Lung (tissue), 12 donors: ENCODE measurements around the gene MDFI. TPM values are rescaled to one million over a fixed set of nuclear protein-coding genes. Genes with fewer than 3 reads are reported as not detected.

ENCODE experiments used
- ATAC-seq: fragments of 200-7000 bp; cut with Tn5 transposase; one replicate; pipeline ENCODE4 v1.9.1; 2020; ENCODE audit warnings: moderate number of reproducible peaks; ENCODE audit not compliant: insufficient read depth, low FRiP score
- DNase-seq, 3 donors: peaks; one replicate each; pipeline ENCODE4 v3.0.0-alpha.2; 2013 to 2017
- H3K27ac ChIP-seq, 2 donors: one replicate each; pipeline ENCODE4 v1.5.1; 2013; ENCODE audit warnings: mild to moderate bottlenecking in 2 of 2, moderate library complexity in 2 of 2, control low read depth in 1 of 2, inconsistent platforms in 1 of 2, low read depth in 1 of 2, low read length in 1 of 2
- H3K27me3 ChIP-seq, 3 donors: one replicate each; pipeline ENCODE4 v1.5.1; 2013; ENCODE audit warnings: low read length in 2 of 3; ENCODE audit not compliant: control insufficient read depth in 3 of 3, insufficient read depth in 3 of 3
- H3K36me3 ChIP-seq, 4 donors: one replicate each; pipeline ENCODE4 v1.5.1; 2013; ENCODE audit warnings: low read length in 4 of 4, mild to moderate bottlenecking in 1 of 4, moderate library complexity in 1 of 4; ENCODE audit not compliant: control insufficient read depth in 4 of 4, insufficient read depth in 4 of 4
- H3K4me1 ChIP-seq, 5 donors: one replicate each; pipeline ENCODE4 v1.5.1; 2013; ENCODE audit warnings: low read length in 5 of 5, mild to moderate bottlenecking in 2 of 5, moderate library complexity in 1 of 5; ENCODE audit not compliant: control insufficient read depth in 5 of 5, insufficient read depth in 5 of 5
- H3K4me3 ChIP-seq: one replicate; pipeline ENCODE4 v1.5.1; 2013; ENCODE audit warnings: mild to moderate bottlenecking, control low read depth, moderate library complexity
- H3K9ac ChIP-seq, 2 donors: one replicate each; pipeline ENCODE4 v1.5.1; 2013; ENCODE audit warnings: low read length in 2 of 2, control low read depth in 1 of 2; ENCODE audit not compliant: insufficient read depth in 1 of 2
- H3K9me3 ChIP-seq, 4 donors: one replicate each; pipeline ENCODE4 v1.5.1; 2013; ENCODE audit warnings: low read length in 3 of 4, mild to moderate bottlenecking in 1 of 4, moderate library complexity in 1 of 4; ENCODE audit not compliant: control insufficient read depth in 4 of 4, insufficient read depth in 3 of 4
- WGBS, 2 donors: extraction: QIAGEN DNeasy Blood & Tissue Kit; methylation state at CpG; one replicate each; pipeline ENCODE4 v1.1.7; 2013; 5-methylcytosine and 5-hydroxymethylcytosine counted together
- polyA plus RNA-seq, 2 donors: library from polyadenylated mRNA; stranded (reverse); fragments of 200-250 nt; gene quantifications; one replicate each; pipeline ENCODE4 v1.2.1, GENCODE V29; 2013
- total RNA-seq, 2 donors: library from RNA; depleted of rRNA in 1 of 2; stranded (reverse); fragments of >200 nt in 1 of 2; gene quantifications; one replicate each; pipeline ENCODE4 v1.2.1, GENCODE V29; 2014 to 2021
- TF ChIP-seq, protein P1 (sequence below): IDR thresholded peaks from 2 replicates; pipeline ENCODE4 v1.5.1; 2012; ENCODE audit warnings: mild to moderate bottlenecking; ENCODE audit errors: control extremely low read depth, extremely low read depth
- donor health status: control.
- donor health status: control.
- donor health status: Bipolar disorder and iron deficiency.
- donor health status: healthy.
- donor health status: DM: yes; HTN: yes; CAD: no.

Gene MDFI
- total and polyA plus RNA-seq, 4 donors, result 16.4 to 36.4 (median 21.9) TPM

DNA sequence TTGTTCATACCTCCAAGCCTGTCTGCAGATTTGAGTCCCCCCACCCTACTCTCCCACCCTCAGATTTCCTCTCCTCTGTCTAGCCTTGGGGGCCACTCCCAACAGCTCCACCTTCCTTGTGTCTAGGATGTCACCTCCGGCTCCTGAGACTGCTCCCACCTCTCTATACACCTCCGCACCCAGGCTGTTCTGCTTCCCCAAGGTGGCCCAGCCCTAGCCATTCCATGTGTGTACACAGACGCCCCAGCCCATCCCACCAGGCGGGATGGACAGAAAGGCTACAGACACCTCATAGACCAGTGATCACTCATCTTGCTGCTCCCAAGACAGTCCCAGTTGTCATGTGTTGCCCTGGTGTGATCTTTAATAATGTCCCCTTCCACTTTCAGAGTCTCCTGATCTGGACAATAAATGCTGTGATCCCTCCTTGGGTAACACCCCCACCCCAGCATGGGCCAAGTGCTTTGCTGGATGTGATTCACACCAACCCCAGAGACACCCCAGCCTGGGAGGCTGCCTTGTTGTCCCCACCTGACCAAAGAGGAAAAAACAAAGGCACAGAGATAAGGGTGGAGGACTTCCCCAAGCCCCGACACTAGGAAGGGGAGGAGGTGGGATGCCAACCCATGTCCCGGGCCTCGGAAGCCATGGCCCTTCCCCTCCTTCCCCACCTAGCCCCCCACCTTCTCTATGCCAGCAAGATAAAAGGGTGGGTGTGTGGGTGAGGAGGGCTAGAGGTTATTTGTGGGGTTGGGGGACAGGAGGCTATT is 36.1 kb downstream of the MDFI start:
- Histone ChIP-seq H3K4me1 (no peaks in the 10 kb centered on the region), H3K27me3 (no peaks in the 10 kb centered on the region), H3K27ac (no peak overlapping the region), H3K9me3 (no peaks in the 10 kb centered on the region), H3K9ac (no peak overlapping the region), H3K36me3 (no peaks in the 10 kb centered on the region), H3K4me3 (no peak overlapping the region)
- TF ChIP-seq, protein P1, sequence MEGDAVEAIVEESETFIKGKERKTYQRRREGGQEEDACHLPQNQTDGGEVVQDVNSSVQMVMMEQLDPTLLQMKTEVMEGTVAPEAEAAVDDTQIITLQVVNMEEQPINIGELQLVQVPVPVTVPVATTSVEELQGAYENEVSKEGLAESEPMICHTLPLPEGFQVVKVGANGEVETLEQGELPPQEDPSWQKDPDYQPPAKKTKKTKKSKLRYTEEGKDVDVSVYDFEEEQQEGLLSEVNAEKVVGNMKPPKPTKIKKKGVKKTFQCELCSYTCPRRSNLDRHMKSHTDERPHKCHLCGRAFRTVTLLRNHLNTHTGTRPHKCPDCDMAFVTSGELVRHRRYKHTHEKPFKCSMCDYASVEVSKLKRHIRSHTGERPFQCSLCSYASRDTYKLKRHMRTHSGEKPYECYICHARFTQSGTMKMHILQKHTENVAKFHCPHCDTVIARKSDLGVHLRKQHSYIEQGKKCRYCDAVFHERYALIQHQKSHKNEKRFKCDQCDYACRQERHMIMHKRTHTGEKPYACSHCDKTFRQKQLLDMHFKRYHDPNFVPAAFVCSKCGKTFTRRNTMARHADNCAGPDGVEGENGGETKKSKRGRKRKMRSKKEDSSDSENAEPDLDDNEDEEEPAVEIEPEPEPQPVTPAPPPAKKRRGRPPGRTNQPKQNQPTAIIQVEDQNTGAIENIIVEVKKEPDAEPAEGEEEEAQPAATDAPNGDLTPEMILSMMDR, result no peak
- DNase-seq, result no peak
- 75 to 77% methylated on average over 6 to 7 of the region's 7 CpGs for WGBS, 2 donors
- no peak for ATAC-seq

DNA sequence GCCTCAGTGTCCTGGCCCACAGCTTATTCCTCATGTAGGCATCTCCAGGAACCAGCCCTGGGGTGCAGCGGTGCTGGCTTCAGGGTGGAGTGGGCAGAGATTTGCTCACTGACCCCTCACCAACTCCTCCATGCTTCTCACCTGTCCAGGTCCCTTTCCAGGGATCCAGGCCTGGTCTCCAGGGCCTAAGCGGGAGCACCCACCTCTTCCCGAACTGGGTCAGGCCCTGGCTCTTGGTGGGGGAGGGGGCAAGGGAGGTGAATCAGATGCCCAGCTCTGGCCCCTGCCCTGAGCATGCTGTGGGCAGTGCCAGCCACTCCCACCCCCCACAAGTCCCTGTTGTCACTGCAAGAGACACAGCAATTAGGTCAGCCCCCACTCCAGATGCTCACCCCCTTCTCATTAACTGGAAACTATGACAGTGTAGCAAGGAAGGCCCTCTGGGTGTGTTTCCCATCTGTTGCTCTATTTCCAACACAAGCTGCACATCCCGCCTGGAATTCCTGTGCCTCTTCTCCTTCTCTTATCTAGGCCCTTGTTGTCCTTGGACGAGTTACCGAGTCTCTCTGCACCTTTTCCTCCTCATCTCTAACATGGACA is 37.0 kb downstream of the MDFI start:
- TF ChIP-seq, protein P1, result no peak
- Histone ChIP-seq H3K4me1 (no peaks in the 10 kb centered on the region), H3K9ac (no peak overlapping the region), H3K4me3 (no peak overlapping the region), H3K36me3 (no peaks in the 10 kb centered on the region), H3K9me3 (no peaks in the 10 kb centered on the region), H3K27me3 (no peaks in the 10 kb centered on the region), H3K27ac (no peak overlapping the region)
- WGBS, 2 donors, result 85 to 89% methylated on average over 6 of the region's 6 CpGs
- DNase-seq (no peak), ATAC-seq (no peak)

DNA sequence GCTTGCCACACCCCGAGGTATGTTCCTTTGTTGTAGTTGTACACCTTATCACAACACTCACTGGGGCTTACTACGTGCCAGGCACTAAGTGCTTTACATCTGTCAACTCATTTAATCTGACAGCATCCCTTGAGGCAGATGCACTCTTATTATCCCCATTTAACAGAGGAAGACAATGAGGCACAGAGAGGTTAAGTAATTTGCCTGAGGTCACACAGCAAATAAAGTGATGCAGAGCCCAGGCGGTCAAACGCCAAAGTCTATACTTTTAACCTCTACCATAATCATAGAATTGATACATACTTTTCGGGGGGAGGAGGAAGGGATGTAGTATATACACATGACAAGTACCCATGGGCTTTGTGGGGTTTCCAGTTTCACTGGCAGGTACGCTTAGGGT is 37.7 kb downstream of the MDFI start:
- no peak for ATAC-seq

More for the DNA sequence above, 37.7 kb downstream of the MDFI start:
- Histone ChIP-seq H3K4me3 (no peak overlapping the region), H3K27ac (no peak overlapping the region), H3K36me3 (no peaks in the 10 kb centered on the region), H3K4me1 (no peaks in the 10 kb centered on the region), H3K27me3 (no peaks in the 10 kb centered on the region), H3K9me3 (no peaks in the 10 kb centered on the region), H3K9ac (no peak overlapping the region)
- TF ChIP-seq, protein P1, result no peak
- WGBS, 2 donors, result 85 to 86% methylated on average over 6 of the region's 6 CpGs
- DNase-seq, result no peak
